Adrenal gland (tissue), 5 donors: ENCODE results near the gene RHPN2.

Experiments
- CTCF ChIP-seq, 6 experiments: fragments of 450-650 bp in 4 of 6; fragments of 200-600 bp in 2 of 6; sonication (generic) in 1 of 6; IDR thresholded peaks; 1 replicate in 5 of 6; 2 replicates in 1 of 6; pipeline versions ENCODE4 v1.5.1 to v1.8.0; 2016 to 2021; ENCODE audit warnings: antibody characterized with exemption in 6 of 6, mild to moderate bottlenecking in 2 of 6, moderate library complexity in 1 of 6
- POLR2A ChIP-seq, 2 donors: fragments of 450-650 bp; IDR thresholded peaks; one replicate each; pipeline ENCODE4 v1.6.1; 2017; ENCODE audit warnings: antibody characterized with exemption in 2 of 2, mild to moderate bottlenecking in 2 of 2, moderate library complexity in 1 of 2
- donor health status: DM: no; HTN: no; CAD: no.

GRCh38 chr19:32976223-32976805, 88.4 kb downstream of the RHPN2 start:
- TF ChIP-seq CTCF (IDR thresholded peaks at IDR 0.05): peak; percentile 50 to 76 (median 67)
- no peak for TF ChIP-seq POLR2A (IDR thresholded peaks at IDR 0.05)
